ENCODE data around the gene TUG1.

TUG1 gene

GRCh38 chr22:31005535-31005934 lies 36.5 kb downstream of the TUG1 start:
- DNase-seq: no peak

GRCh38 chr22:31019191-31019930 lies 50.3 kb downstream of the TUG1 start:
- no peak for DNase-seq

GRCh38 chr22:31020334-31020733 lies 51.3 kb downstream of the TUG1 start:
- DNase-seq: no peak

- no peak for DNase-seq
Measured at GRCh38 chr22:31022516-31022915, 53.5 kb downstream of the TUG1 start.

All from NCI-H146 (cell line).